Measurements from ENCODE around the gene PLXDC1. TPM values are rescaled to one million over a fixed set of nuclear protein-coding genes. Genes with fewer than 3 reads are reported as not detected.
"Not testable (repeated sequence)": the region's sequence is repeated elsewhere in the genome, so short reads cannot be mapped to it uniquely, and the experiment has no call there.

The PLXDC1 gene
- total RNA-seq, 4 donors from 2014 or later: 0.49 to 4.5 (median 2.4) TPM

DNA sequence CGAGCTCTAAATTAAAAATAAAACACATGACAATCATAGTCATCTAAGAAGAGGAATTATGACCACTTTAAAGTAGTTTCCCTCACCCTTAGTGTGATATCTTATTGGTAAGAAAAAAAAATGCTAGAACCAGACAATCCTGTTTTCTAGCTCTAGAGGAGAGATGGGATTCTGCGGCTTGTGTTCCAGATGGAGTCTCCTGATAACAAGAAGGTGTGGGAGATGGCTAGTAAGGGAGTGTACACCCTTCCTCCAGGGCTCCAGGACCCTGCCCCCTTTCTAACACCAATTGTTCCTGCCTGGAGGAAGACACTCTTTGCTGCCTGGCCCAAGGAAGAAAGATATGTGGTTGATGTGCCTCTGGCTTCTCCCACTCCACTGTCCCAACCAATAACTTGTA is 115.4 kb downstream of the PLXDC1 start:
- DNase-seq: no peak
- Histone ChIP-seq H3K4me1 (no peaks in the 10 kb centered on the region), H3K4me3 (no peak overlapping the region), H3K27ac (no peak overlapping the region), H3K36me3 (no peaks in the 10 kb centered on the region), H3K9me3 (no peaks in the 10 kb centered on the region), H3K27me3 (no peaks in the 10 kb centered on the region)
- no peak for TF ChIP-seq POLR2A (IDR thresholded peaks at IDR 0.05)
- no peak for ATAC-seq
- intact Hi-C loops (cut with DNase I; ENCODE audit: low total_unique reads) (no loop called here), in situ Hi-C loops (cut with MboI; ENCODE audit: low sequenced_read_pairs in 4 of 4) (no loop called here)

GRCh38 chr17:39035578-39035977 is 115.9 kb downstream of the PLXDC1 start:
- H3K4me1 ChIP-seq; H3K27ac ChIP-seq; ATAC-seq; H3K36me3 ChIP-seq; H3K27me3 ChIP-seq; DNase-seq; H3K9me3 ChIP-seq; intact Hi-C loops (cut with DNase I; ENCODE audit: low total_unique reads); H3K4me3 ChIP-seq; in situ Hi-C loops (cut with MboI; ENCODE audit: low sequenced_read_pairs in 4 of 4): not testable (repeated sequence)

DNA sequence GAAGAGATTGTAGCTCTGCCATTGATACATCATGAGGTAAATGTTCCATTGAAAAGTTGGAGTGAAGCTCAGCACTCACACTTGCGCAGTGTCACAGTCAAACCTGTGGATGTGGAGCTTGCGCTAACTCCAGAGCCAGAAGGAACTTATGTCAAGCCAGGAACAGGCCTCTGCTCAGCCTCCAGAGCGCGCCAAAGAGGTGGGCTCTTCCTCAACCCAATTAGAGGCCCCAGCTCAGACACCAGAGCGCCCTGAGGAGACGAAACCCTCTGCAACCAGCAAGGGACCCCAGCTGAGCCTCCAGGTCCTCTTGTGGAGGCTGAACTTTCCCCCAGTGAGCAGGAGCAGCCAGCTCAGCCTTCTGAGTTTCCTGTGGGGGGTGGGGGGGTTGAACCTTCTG is 122.7 kb downstream of the PLXDC1 start:
- no peak overlapping the region for H3K4me3 ChIP-seq
- H3K9me3 ChIP-seq: no peaks in the 10 kb centered on the region
- in situ Hi-C loops (cut with MboI; ENCODE audit: low sequenced_read_pairs in 4 of 4) (no loop called here), intact Hi-C loops (cut with DNase I; ENCODE audit: low total_unique reads) (no loop called here)
- H3K27ac ChIP-seq: no peak overlapping the region
- TF ChIP-seq CTCF (IDR thresholded peaks at IDR 0.05 in 4 of 5, conservative IDR thresholded peaks at IDR 0.05 in 1 of 5): no peak
- no peak for TF ChIP-seq POLR2A (IDR thresholded peaks at IDR 0.05)
- ATAC-seq (no peak), DNase-seq (no peak)
- no peaks in the 10 kb centered on the region for H3K27me3 ChIP-seq
- H3K4me1 ChIP-seq: peaks cover 0 to 10% of the 10 kb centered on the region in 2 donors
- H3K36me3 ChIP-seq: no peaks in the 10 kb centered on the region

- DNase-seq (no peak), ATAC-seq (peak in 1 of 2 donors; percentile 33)
- Histone ChIP-seq H3K36me3 (no peaks in the 10 kb centered on the region), H3K27me3 (no peaks in the 10 kb centered on the region), H3K9me3 (no peaks in the 10 kb centered on the region), H3K4me1 (peaks cover 0 to 10% of the 10 kb centered on the region in 2 donors), H3K27ac (peak overlapping the region in 3 of 4 donors; percentile 37 to 58 (median 52)), H3K4me3 (peak overlapping the region; percentile 53 to 64 (median 58))
- TF ChIP-seq CTCF (IDR thresholded peaks at IDR 0.05 in 4 of 5, conservative IDR thresholded peaks at IDR 0.05 in 1 of 5) (no peak), POLR2A (IDR thresholded peaks at IDR 0.05) (no peak)
- intact Hi-C loops (cut with DNase I; ENCODE audit: low total_unique reads): no loop called here
- in situ Hi-C loops (cut with MboI; ENCODE audit: low sequenced_read_pairs in 4 of 4): no loop called here
These were observed 123.9 kb downstream of the PLXDC1 start for GRCh38 chr17:39027455-39028035.

DNA sequence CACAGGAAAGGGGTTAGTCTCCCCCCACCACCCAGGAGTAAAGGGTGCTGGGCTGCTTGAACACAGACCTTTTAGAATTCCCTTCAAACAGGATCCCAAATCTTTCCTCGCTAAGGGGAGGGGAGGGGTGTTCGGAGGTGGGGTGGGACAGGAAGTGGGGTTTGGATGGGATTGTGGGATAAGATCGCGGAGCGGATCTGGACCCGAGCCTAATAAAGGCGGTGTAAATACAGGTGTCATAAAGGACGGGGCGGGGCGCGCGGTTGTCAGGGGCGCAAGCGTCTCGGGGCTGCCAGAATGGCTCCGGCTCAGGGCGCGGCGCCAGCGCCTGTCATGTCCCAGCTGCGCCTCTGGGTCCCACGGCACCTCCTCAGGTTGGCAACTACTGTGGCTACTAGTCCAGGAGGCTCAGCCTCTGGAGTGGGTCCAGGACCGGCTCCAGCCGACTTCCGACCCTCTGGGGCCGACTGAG is 124.4 kb downstream of the PLXDC1 start:
- Histone ChIP-seq H3K36me3 (no peaks in the 10 kb centered on the region), H3K27ac (peak overlapping the region in 3 of 4 donors; percentile 37 to 58 (median 52)), H3K4me3 (peak overlapping the region; percentile 53 to 64 (median 58)), H3K4me1 (peaks cover 0 to 10% of the 10 kb centered on the region in 2 donors), H3K27me3 (no peaks in the 10 kb centered on the region), H3K9me3 (no peaks in the 10 kb centered on the region)
- ATAC-seq (peak; percentile 73 to 74), DNase-seq (peak; percentile 25 to 63)
- intact Hi-C loops (cut with DNase I; ENCODE audit: low total_unique reads): no loop called here
- in situ Hi-C loops (cut with MboI; ENCODE audit: low sequenced_read_pairs in 4 of 4): no loop called here
- TF ChIP-seq CTCF (IDR thresholded peaks at IDR 0.05 in 4 of 5, conservative IDR thresholded peaks at IDR 0.05 in 1 of 5) (peak in 2 of 5 experiments; percentile 10 to 16), POLR2A (IDR thresholded peaks at IDR 0.05) (no peak)

DNA sequence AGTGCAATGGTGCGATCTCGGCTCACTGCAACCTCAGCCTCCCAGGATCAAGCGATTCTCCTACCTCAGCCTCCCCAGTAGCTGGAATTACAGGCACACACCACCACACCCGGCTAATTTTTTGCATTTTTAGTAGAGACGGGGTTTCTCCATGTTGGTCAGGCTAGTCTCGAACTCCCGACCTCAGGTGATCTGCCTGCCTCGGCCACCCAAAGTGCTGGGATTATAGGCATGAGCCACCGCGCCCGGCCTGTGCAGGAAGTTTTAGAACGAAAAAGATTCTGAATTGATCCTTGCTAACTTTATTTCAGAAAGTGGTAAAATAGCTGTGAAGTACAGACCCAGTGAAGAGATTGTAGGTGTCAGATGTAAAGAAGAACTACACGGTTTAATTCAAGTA is 125.1 kb downstream of the PLXDC1 start:
- H3K27ac ChIP-seq: peak overlapping the region in 1 of 4 donors; percentile 58
- H3K27me3 ChIP-seq; H3K9me3 ChIP-seq; in situ Hi-C loops (cut with MboI; ENCODE audit: low sequenced_read_pairs in 4 of 4); H3K36me3 ChIP-seq; ATAC-seq; intact Hi-C loops (cut with DNase I; ENCODE audit: low total_unique reads); DNase-seq: not testable (repeated sequence)
- H3K4me1 ChIP-seq: peaks cover 0 to 10% of the 10 kb centered on the region in 2 donors
- peak overlapping the region in 1 of 4 donors; percentile 64 for H3K4me3 ChIP-seq

All from gastrocnemius medialis (tissue), 4 donors.